Progenitor cell of endocrine pancreas (in vitro differentiated cells): ENCODE results near the gene OBSL1. TPM values are rescaled to one million over a fixed set of nuclear protein-coding genes. Genes with fewer than 3 reads are reported as not detected.

Source experiments
- DNase-seq: peaks from one replicate; pipeline ENCODE4 v3.0.0; 2021; ENCODE audit warnings: low spot score; ENCODE audit not compliant: unreplicated experiment
- H3K27ac Mint-ChIP-seq: 2 replicates; pipeline ENCODE4 v1.8.0; 2021; ENCODE audit warnings: mild to moderate bottlenecking, moderate library complexity, mixed read lengths
- H3K27me3 Mint-ChIP-seq: 2 replicates; pipeline ENCODE4 v1.8.0; 2021; ENCODE audit warnings: mixed read lengths
- H3K36me3 Mint-ChIP-seq: 2 replicates; pipeline ENCODE4 v1.8.0; 2022; ENCODE audit warnings: mixed read lengths; ENCODE audit not compliant: insufficient read depth
- H3K4me1 Mint-ChIP-seq: 2 replicates; pipeline ENCODE4 v1.8.0; 2021; ENCODE audit warnings: low read depth, mixed read lengths
- H3K4me3 Mint-ChIP-seq: 2 replicates; pipeline ENCODE4 v1.8.0; 2021; ENCODE audit warnings: low read depth, mild to moderate bottlenecking, moderate library complexity, mixed read lengths
- H3K9me3 Mint-ChIP-seq: 2 replicates; pipeline ENCODE4 v1.8.0; 2021; ENCODE audit warnings: low read depth, mixed read lengths
- total RNA-seq: library from RNA; stranded (reverse); gene quantifications from 2 replicates; pipeline ENCODE4 v1.2.1, GENCODE V29; 2021
- TF ChIP-seq, protein P1 (sequence below): fragments of 200-600 bp; sonication (generic); IDR thresholded peaks from one replicate; pipeline ENCODE4 v1.5.0; 2021; ENCODE audit warnings: antibody characterized with exemption, mild to moderate bottlenecking; ENCODE audit not compliant: unreplicated experiment

The OBSL1 gene
- total RNA-seq, 1 donor from 2014 or later = 198 TPM

DNA sequence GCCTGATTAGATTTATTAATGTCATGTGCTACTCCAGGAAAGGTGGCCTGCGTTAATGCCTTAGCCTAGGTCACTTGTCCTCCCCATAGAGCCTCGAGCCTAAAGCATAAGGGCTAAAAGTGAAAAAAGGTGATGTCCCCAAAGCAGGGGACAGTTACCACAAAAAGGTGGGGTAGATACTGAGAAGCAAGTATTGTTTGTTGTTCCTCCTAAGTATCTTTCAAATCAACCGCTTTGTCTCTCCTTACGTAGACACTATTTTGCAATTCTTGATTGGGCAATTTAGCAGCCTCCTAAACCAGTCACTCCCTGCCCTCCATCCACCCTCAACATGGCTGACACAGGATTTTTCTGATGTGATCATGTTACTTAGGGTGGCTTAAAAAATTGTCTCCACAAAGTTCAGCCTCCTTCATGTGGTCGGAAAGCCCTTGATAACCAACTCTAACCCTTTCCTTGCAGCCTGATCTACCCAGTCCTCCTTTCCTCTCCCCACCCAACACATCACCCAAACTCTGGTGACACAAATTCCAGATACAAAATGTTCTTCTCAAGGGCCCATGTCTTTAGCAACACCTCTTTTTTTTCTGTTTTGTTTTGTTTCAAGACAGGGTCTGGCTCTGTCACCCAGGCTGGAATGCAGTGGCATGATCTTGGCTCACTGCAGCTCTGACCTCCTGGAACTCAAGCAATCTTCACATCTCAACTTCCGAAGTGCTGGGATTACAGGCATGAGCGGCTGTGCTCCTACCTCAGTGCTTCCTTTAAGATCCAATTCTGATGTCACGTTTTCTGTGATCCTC lies 7.7 kb upstream of the OBSL1 start:
- Mint-ChIP-seq H3K27me3 (no peaks in the 10 kb centered on the region), H3K4me3 (no peak overlapping the region), H3K9me3 (no peaks in the 10 kb centered on the region), H3K4me1 (peaks cover 31% of the 10 kb centered on the region), H3K36me3 (no peaks in the 10 kb centered on the region), H3K27ac (no peak overlapping the region)
- TF ChIP-seq, protein P1, sequence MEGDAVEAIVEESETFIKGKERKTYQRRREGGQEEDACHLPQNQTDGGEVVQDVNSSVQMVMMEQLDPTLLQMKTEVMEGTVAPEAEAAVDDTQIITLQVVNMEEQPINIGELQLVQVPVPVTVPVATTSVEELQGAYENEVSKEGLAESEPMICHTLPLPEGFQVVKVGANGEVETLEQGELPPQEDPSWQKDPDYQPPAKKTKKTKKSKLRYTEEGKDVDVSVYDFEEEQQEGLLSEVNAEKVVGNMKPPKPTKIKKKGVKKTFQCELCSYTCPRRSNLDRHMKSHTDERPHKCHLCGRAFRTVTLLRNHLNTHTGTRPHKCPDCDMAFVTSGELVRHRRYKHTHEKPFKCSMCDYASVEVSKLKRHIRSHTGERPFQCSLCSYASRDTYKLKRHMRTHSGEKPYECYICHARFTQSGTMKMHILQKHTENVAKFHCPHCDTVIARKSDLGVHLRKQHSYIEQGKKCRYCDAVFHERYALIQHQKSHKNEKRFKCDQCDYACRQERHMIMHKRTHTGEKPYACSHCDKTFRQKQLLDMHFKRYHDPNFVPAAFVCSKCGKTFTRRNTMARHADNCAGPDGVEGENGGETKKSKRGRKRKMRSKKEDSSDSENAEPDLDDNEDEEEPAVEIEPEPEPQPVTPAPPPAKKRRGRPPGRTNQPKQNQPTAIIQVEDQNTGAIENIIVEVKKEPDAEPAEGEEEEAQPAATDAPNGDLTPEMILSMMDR = no peak
- DNase-seq = no peak

DNA sequence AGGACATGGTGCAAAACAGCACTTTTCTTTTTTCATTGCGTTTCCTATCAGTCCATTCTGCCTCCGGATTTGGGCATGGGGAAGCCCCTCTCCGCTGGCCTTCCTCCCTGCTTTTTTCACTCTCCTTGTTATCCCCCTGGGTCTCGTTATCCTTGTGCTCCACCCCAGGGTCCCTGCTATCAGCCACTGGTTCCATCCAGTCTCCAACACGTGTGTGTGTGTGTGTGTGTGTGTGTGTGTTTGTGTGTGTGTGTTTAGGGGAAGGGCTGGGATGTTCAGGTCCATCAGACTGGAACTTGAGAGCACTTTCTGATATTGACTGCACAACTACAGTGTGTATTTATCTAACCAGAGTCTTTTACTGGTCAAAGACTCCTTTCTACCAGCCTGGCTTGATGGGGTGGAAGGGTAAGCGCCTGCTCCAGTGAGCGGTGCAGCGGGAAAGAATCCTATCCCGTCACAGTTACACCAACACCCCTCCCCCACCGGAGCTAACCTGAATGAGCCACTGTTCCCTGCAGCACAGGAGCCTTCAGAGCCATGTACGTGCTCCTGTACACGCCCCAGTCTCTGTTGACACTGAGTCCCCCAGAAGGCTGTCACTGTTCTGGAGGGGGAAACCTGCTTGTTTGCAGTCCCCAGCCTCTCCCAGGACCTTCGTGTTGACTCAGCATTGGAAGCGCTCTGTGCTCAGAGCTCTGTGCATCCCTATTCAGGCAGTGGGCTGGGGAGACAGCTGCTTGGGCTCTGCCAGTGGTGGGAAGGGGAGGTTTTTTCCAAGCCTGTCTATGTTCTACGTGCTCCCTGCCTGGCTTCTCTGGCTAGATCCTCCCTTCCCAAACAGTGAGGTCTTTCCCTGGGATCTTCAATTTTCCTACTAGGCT lies 5.4 kb upstream of the OBSL1 start:
- Mint-ChIP-seq H3K4me3 (peak overlapping the region; percentile 17), H3K27ac (peak overlapping the region; percentile 86), H3K27me3 (no peaks in the 10 kb centered on the region), H3K9me3 (no peaks in the 10 kb centered on the region), H3K4me1 (peaks cover 36% of the 10 kb centered on the region), H3K36me3 (no peaks in the 10 kb centered on the region)
- peak; percentile 61 for DNase-seq
- TF ChIP-seq, protein P1 = no peak

DNA sequence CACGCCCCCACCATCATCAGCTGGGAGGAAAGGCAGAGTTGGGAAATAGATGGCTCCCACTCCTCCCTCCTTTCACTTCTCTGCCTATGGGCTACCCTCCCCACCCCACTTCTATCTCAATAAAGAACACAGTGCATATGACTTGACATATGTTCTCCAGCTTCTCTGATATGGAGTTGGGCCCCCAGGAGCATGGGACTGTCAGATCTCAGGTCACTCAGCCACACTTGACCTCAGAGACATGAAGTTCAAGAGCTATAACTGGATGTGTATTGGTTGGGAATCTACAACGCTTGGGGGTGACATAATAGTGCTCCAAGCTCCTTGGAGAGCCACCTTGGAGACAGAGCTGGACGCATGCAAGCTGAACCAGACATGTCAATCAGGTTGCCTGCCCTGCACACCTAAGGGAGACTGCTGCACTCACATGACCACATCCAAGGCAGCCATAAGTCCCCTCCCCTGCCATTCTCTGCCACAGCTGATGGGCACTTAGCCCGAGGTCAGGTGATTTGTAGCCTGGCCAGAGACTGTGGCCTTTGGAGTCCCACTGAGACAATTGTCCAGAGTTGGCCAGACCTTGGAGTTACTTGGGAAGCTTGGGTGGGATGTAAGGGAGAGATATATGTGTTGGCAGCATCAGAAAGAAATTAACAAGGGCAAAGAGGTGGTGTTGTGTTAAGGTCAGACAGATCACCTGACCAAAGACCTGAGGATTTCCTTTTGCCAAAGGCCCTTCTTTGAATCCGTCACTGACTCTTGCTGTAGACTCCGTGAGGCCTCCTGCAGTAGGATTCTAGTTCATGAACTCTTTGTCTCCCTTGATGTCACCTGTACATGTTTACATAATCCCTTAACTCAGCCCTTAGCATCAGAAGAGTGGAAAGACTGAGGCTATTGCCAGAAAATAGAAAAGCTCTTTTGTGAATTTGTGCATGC lies 4.5 kb upstream of the OBSL1 start:
- TF ChIP-seq, protein P1 = no peak
- Mint-ChIP-seq H3K4me1 (peaks cover 37% of the 10 kb centered on the region), H3K27me3 (no peaks in the 10 kb centered on the region), H3K27ac (peak overlapping the region; percentile 86), H3K36me3 (no peaks in the 10 kb centered on the region), H3K9me3 (no peaks in the 10 kb centered on the region), H3K4me3 (no peak overlapping the region)
- DNase-seq = no peak

DNA sequence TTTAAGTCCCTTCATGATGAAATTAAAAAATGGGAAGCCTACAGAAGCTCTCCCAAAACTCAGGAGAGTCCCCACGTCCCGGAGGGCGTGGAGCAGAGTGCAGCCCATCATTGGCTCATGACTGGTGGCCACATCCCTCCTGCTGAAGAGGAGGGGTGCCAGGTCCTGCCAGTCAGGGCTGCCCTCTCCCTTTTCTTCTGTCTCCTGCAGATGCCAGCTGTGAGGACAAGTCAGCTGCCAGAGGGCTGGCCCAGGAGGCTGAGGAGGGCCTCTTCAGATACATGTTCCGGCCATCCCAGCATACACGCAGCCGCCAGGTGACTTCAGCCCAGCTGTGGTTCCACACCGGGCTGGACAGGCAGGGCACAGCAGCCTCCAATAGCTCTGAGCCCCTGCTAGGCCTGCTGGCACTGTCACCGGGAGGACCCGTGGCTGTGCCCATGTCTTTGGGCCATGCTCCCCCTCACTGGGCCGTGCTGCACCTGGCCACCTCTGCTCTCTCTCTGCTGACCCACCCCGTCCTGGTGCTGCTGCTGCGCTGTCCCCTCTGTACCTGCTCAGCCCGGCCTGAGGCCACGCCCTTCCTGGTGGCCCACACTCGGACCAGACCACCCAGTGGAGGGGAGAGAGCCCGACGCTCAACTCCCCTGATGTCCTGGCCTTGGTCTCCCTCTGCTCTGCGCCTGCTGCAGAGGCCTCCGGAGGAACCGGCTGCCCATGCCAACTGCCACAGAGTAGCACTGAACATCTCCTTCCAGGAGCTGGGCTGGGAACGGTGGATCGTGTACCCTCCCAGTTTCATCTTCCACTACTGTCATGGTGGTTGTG lies 3.4 kb upstream of the OBSL1 start:
- H3K27ac Mint-ChIP-seq = no peak overlapping the region
- H3K27me3 Mint-ChIP-seq = peaks cover 2% of the 10 kb centered on the region
- TF ChIP-seq, protein P1 = no peak
- H3K4me1 Mint-ChIP-seq = peaks cover 37% of the 10 kb centered on the region
- H3K4me3 Mint-ChIP-seq = no peak overlapping the region
- peaks cover under 1% of the 10 kb centered on the region for H3K36me3 Mint-ChIP-seq
- DNase-seq = no peak
- no peaks in the 10 kb centered on the region for H3K9me3 Mint-ChIP-seq
